Forelimb muscle (tissue), 1 donor: Measurements from ENCODE around the gene ACTR3C. TPM values are rescaled to one million over a fixed set of nuclear protein-coding genes. Genes with fewer than 3 reads are reported as not detected.

ENCODE experiments used
- DNase-seq: peaks from one replicate; pipeline ENCODE4 v3.0.0-alpha.2; 2013; ENCODE audit warnings: low read depth
- polyA plus RNA-seq: library from polyadenylated mRNA; unstranded; fragments of 120-200 nt; gene quantifications from one replicate; pipeline ENCODE4 v1.2.1, GENCODE V29; 2013; ENCODE audit not compliant: insufficient read length

Gene ACTR3C
- 0.95 TPM for polyA plus RNA-seq

DNA sequence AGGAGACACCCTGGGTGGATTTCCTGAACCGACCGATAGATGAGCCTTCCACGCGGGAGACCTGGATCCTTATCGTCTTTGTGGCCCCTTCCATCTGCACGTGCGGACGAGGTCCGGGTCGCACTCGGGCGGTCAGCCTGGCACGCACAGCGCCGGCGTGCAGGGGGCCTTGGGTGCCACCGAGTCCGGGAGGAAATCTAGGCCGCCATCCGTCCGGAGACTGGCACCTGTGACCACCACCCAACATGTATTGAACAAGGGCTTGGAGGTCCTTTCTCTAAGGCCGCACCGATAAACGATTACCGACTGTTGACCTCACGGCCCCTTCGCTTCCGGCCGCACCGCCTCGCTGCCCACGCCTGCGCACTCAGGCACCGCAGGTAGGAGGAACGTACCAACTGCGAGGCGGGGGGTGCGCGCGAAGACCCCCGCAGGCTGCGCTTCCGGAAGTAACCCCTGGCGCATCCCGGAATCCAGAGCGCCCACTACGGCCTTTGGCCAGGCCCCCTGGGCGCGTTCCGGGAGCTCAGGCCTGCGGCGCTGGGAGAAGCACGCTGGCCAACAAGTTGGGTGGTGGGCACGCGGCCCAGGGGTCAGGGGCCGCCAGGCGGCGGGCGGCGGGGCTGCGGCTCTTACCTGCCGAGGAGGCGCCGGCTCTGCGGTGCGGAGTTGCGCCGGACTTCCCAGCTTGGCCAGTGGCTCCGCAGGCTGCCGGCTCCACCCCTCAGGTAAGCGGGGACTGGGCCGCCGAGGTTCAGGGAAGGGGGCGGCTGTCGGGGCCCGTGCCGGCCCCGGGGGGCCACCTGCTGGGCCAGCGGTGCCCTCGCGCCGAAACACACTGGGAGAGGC, at the start of gene ACTR3C, which contains the start of gene LRRC61:
Gene ACTR3C, minus strand, starts transcription at position 713 of the 849 bp plus-strand sequence. CDS start 28,249 bp downstream, outside the sequence.
Gene LRRC61, plus strand, starts transcription at position 523 of the 849 bp plus-strand sequence. CDS start 13,507 bp downstream, outside the sequence.
- DNase-seq: no peak

DNA sequence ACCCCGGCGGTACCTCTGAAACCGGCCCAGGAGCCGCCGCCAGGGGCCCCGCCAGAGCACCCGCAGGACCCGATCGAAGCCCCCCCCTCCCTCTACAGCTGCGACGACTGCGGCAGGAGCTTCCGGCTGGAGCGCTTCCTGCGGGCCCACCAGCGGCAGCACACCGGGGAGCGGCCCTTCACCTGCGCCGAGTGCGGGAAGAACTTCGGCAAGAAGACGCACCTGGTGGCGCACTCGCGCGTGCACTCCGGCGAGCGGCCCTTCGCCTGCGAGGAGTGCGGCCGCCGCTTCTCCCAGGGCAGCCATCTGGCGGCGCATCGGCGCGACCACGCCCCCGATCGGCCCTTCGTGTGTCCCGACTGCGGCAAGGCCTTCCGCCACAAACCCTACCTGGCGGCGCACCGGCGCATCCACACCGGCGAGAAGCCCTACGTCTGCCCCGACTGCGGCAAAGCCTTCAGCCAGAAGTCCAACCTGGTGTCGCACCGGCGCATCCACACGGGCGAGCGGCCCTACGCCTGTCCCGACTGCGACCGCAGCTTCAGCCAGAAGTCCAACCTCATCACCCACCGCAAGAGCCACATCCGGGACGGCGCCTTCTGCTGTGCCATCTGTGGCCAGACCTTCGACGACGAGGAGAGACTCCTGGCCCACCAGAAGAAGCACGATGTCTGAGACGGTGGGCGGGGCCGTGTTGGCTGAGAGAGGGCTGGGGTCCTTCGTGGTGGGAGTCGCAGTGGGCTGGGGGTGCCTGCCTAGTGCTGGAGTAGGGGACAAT, 49.1 kb upstream of the ACTR3C start:
- no peak for DNase-seq

DNA sequence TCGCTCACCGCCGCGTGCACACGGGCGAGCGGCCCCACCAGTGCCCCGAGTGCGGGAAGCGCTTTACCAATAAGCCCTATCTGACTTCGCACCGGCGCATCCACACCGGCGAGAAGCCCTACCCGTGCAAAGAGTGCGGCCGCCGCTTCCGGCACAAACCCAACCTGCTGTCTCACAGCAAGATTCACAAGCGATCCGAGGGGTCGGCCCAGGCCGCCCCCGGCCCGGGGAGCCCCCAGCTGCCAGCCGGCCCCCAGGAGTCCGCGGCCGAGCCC, 48.6 kb upstream of the ACTR3C start:
- no peak for DNase-seq

DNA sequence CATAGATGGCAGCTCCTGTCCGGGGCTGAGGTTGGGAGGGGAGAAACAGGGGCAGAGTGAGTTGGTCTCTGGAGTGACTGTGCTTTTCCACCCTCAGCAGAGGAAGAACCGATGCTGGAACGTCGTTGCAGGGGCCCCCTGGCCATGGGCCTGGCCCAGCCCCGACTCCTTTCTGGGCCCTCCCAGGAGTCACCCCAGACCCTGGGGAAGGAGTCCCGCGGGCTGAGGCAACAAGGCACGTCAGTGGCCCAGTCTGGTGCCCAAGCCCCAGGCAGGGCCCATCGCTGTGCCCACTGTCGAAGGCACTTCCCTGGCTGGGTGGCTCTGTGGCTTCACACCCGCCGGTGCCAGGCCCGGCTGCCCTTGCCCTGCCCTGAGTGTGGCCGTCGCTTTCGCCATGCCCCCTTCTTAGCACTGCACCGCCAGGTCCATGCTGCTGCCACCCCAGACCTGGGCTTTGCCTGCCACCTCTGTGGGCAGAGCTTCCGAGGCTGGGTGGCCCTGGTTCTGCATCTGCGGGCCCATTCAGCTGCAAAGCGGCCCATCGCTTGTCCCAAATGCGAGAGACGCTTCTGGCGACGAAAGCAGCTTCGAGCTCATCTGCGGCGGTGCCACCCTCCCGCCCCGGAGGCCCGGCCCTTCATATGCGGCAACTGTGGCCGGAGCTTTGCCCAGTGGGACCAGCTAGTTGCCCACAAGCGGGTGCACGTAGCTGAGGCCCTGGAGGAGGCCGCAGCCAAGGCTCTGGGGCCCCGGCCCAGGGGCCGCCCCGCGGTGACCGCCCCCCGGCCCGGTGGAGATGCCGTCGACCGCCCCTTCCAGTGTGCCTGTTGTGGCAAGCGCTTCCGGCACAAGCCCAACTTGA, 48.0 kb upstream of the ACTR3C start:
- DNase-seq: no peak

DNA sequence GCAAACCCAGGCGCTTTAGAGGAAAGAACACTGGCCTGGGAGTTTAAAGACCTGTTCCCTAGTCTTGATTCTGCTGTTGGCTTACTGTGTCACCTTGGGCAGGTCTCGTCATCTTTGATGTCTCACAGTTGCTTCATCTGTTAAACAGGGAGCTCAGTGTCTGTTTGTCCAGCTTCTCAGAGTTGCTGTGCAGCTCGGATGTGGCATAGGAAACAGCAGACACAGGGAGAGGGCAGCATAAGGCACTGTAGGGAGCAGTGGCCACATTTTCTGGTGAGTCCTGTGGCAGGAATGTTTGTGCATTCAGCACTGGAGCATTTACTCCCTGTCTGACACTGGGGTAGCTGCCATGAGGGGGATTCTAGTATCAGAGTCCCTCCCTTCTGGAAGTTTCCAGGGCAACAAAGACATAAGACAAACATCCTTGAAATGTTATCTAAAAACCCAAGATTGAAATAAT, 47.3 kb upstream of the ACTR3C start:
- no peak for DNase-seq

DNA sequence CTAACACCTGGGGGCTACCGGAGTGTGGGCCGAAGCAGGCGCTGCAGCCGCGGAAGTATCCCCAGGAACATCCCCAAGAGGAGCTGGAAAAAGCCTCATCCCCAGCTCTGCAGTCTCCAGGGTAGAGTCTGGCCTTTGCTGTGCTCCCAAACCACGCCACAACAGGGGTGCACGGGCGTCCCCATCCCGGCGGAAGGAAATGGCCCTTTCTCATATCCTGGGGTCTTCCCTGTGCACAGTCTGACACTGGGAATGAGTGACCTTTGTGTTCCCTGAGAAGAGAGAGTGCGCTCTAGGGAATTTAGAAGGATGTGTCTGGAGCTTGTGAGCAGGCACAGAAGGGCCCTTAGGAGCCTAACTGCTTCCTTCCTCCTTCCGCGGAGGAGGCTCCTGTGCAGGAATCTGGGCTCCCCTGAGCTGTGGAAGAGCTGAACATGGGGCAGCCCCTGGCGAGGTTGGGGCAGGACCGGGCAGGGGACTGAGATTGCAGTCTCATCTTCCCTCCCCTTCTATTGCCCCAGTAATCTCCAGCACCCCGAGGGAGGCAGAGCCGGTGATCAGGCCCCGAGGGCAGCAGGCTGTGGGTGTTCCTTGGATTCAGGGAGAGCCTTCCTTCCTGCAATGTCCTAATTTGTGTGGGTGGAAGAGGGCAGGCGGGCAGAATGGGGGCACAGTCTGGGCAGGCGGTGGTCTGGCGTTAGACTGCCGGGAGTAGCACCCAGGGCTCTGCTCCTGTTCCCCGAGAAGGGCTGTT, 46.6 kb upstream of the ACTR3C start:
- DNase-seq: no peak

DNA sequence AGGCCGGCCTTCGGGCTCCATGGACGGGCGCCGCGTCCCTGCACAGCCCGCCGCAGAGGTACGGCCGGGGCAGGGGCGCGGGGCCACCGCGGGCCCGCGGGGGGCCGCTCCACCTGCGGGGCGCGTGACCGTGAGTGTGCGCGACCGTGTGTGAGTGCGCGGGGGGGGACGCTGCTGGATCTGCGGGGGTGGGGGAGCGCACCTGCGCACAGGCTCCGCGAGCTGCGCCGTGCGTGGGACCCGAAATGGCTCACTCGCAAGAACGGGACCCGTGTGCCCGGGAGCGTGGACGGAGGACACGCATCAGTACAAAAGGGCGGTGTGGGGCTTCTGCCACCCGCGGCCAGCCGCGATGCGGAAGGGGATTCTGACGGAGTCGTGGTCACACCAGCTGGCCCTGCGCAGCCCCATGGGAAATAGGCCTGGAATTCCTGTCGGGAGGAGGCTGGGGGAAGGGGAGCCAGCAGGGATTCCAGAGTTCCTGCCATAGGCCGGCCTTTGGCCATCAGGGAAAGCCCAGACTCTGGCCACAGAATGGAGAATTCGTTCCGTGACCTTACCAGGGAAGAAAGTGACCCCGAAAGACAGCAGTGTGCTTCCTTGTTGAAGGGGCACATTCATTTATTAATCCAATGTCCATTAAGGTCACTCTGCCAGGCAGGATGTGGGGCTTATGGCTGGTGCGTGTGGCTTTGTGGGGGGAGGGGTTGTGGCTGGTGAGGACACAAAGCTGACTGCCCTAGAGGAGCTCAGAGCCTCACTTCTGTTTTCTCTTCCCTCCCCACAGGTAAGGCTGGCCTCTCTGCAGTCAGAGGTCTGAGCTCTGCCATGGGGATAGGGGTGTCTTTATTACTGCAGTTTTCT, 45.8 kb upstream of the ACTR3C start:
- DNase-seq: no peak

DNA sequence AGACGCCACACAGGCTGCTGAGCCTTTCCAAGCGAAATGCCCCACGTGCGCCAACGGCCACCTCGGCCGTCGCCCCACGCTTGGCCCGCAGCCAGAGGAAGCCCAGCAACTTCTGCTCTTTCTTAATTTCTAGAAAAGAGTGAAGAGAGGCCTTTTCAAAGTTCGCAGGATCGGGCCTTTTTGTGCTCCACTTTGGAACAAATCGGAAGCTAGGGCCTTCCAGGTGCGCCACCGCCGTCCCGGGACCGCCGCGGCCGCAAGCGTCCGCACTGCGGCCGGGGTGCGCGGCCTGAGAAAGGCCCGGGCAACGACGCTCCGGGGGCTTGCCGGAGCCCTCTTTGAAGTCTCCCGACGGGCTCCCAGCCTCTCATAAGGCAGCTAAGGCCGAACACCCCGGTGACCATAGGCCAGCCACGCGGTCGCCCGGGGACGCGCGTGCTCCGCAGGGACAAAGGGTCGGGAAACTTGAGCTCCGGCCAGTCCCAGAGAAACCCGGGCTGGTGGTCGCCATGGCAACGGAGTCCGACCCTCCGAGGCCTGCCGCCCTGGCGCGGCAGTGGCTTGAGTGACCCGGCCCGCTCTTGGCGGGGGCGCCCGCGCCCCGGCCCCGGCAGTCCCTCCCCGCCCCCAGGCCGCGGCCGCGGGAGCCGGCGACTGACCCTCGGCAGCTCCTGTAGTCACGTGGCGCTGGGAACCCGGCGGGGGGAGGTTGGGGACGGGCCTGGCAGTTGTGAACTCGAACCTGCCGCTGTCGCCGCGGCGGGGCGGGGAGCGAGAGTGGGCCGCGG, 44.9 kb upstream of the ACTR3C start, which contains the start of gene REPIN1:
Gene REPIN1, plus strand, starts transcription at position 727 of the 788 bp plus-strand sequence. CDS start 890 bp downstream, outside the sequence.
- DNase-seq: no peak

DNA sequence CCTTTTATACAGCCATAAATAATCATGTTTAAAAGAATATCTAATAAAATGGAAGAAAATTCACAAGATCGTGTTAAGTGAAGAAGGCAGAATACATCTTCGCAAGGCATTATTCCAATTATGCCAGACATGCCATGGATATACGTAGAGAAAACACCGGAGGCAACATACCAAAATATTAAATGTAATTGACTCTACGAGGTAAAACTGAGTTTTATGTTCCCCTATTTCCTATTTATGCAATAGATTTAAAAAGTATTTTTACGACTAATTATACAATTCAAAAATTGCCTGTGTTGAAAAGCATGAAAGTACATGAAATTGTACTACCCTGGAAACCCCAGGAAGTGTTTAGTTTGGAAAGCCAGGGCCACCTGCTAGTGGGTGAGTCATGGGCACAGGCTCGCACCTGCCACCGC, 44.3 kb upstream of the ACTR3C start:
- no peak for DNase-seq

DNA sequence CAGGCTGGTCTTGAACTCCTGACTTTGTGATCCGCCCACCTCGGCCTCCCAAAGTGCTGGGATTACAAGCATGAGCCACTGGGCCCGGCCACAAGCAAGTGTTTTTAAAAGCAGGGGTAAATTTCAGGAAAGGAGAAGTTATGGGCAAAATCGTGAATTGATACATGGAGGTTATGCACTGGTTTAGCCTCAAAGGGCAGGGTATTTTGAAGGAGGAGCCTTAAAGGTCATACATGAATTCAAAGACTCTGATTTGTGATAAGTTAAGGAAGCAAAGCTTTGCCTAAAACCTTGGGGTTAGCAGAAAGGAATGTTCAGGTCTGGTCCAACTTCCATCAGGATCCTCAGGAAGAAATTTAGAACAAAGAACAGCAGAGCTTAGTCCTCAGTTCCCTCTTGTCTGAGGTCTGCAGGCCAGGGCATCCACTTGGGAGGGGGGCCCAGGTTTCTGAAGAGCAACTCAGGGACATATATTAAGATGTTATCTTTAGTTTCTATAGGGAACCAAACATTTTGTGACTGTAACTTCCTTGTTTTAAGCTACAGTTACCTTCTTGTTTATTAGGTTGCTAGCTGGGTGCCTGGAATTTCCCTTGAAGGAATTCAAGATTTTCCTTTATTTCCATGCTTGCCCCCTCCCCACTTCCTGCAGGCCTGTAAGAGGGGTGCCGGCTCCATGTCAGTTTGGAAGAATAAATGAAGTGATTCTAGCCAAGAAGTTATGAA, 42.5 kb upstream of the ACTR3C start:
- DNase-seq: no peak

DNA sequence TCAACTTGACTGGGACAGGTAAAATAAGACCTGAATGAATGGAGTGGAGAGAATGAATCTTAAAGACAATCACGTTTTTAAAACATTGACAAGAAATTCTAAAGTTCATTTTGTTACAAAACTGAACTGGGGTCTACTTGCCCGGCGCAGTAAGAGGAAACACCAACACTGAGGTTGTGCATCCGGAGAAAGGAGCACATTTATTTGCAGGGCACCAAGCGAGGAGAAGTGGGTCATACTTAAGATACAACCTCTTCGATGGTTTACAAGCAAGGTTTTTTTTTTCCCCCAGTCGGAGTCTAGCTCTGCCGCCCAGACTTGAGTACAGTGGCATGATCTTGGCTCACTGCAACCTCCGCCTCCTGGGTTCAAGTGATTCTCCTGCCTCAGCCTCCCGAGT, 41.8 kb upstream of the ACTR3C start:
- DNase-seq: no peak

DNA sequence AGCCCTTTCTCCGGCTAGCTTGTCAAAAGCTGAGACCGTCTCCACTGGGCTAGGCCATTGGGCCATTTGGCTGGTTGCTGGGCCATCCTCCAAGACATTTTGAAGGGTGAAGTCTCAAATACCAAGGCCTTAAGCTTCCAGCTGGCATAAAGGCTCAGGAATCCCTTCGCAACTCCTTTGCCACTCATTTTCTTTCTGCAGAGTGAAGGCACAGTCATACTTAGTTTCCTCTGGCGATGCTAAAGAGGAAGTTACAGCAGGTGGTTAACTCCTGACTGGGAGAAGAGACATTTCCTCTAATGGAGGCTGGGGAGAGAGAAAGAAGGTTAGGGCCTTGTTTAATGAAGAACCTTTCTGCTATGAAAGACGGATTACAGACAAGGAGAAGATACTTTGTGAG, 40.5 kb upstream of the ACTR3C start:
- no peak for DNase-seq

DNA sequence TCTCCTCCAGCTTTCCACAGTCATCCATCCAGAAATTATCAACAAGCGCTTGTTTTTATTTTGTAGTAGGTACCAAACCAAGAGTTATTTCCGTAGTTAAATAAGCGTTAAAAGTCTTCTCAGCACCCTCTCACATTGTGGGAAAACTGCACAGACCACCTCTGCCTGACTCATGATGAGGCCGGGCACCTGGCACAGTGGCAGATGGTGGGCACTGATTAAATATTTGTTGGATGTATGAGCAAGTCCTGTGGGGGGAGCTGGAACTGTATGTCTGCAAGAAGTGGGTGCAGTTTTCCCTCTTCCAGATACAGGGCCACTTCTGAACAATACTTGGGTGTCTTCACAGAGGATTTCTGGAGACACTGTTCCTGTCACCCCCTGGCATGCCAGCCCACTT, 40.0 kb upstream of the ACTR3C start:
- DNase-seq: no peak

DNA sequence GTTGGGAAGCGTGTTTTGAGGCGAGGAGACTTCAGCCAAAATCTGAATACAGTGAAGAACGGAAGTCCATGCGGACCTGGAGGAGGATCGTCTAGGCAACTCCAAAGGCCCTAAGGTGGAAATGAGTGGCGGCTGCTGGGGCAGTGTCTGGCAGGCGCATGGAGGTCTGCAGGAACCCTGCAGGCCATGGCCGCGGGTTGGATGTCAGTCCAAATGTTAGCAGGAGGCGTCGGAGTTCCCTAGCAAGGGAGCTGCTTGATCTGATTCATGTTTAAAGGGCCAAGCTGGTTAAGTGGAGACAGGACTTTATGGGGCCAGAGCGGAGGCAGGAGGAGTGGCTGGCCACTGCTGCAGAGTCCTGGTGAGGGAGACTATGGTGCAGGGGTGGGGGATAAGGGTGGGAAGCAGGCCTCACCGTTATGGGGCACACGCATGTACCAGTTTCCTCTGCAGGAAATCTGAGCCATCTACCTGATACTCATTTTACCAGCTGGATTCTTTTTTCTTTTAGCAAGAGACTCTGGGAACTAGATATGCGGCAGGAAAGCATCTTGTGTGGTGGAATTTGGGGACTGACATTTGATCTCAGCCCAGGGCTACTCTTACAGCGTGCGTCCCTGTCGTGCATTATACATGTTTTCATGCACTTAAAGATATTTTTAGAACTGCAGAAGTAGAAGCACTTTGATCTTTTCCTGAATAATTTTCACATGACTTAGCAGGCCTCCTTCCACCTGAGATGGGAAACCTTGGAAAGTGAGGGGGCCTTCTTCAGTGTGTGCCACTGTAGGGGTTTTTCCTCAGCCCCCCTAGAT, 38.7 kb upstream of the ACTR3C start:
- no peak for DNase-seq

DNA sequence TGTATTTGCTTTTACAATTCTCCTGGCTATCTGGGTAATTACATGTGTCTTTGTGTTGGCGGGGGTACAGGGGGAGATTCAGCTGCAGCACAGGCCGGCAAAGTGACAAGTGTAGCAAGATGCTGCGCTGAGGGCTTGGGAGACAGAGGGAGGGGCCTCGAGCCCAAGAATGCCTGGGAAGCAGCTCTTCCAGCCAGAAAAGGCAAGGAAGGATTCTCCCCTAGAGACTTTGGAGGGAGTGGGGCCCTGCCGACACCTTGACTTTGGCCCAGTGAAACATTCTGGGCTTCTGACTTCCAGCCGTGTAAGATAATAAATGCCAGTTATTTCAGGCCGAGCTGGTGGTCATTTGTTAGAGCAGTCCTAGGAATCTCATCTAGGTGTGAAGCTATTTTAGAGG, 38.1 kb upstream of the ACTR3C start:
- DNase-seq: no peak

DNA sequence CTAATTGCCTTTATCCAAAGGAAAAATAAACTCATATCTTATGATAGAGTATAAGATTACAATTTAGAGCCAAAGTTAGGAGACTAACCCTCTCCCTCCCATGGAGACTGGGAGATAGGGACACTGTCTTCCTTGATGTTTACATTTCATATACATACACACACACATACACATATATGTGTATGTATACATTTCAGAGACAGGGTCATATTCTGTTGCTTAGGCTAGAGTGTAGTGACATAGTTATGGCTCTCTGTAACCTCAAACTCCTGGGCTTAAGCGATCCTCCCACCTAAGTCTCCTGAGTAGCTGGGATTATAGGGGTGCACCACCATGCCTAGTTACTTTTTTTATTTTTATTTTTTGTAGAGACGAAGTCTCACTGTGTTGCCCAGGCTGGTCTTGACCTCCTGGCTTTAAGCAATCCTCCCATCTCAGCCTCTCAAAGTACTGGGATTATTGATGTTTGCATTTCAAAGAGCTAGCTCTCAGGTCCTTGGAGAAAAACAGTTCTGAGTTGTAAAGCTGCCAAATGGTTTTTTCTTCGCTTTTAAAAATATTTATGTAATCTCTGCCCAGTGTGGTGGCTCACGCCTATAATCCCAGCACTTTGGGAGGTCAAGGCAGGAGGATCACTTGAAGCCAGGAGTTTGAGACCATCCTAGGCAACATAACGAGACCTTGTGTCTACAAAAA, 37.2 kb upstream of the ACTR3C start:
- DNase-seq: no peak
